D721Med (cell line): ENCODE measurements around the gene PGS1.

ENCODE experiments used
- DNase-seq: peaks from one replicate; pipeline ENCODE4 v3.0.0; 2011; ENCODE audit warnings: low spot score; ENCODE audit not compliant: insufficient read length
- FAIRE-seq: peaks from 2 replicates; lab custom pipeline; 2011; peaks lifted over from hg19 to GRCh38; lab: Jason Lieb, UNC
- TF ChIP-seq, protein P1 (sequence below): IDR thresholded peaks from 2 replicates; pipeline ENCODE4 v1.5.1; 2012; ENCODE audit warnings: mild to moderate bottlenecking, control low read depth; ENCODE audit not compliant: insufficient read depth; ENCODE audit errors: missing control alignments

The PGS1 gene

DNA sequence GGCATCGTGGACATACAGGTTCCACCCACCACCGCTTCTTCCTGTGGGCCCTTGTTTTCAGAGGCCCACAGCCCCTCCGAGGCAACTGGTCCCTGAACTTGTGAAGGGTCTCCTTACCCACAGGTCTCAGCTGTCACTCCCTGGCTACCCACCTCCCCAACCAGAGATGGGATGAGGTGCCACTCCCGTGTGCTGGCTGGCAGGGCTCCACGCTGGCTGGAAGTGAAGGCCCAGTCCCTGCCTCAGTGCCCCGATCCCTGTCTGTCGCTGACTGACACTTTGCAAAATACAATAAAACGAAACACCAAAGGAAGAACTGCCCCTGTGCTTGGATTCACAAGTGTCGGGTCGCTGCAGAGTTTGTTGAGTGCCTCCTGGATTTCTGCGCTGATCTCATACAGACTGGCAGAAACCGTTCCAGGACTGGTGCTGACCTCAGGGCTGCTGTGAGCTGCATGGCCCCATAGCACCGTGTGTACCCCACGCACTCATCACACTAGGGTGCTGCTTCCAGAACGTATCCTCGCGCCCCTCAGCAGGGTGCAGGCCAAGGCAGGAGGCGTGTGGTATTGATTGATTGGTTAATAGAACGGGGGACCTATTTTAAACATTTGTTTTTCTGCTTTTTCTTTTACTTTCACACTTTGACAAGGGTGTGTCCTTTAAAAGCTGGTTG, 57.0 kb downstream of the PGS1 start:
- TF ChIP-seq, protein P1, sequence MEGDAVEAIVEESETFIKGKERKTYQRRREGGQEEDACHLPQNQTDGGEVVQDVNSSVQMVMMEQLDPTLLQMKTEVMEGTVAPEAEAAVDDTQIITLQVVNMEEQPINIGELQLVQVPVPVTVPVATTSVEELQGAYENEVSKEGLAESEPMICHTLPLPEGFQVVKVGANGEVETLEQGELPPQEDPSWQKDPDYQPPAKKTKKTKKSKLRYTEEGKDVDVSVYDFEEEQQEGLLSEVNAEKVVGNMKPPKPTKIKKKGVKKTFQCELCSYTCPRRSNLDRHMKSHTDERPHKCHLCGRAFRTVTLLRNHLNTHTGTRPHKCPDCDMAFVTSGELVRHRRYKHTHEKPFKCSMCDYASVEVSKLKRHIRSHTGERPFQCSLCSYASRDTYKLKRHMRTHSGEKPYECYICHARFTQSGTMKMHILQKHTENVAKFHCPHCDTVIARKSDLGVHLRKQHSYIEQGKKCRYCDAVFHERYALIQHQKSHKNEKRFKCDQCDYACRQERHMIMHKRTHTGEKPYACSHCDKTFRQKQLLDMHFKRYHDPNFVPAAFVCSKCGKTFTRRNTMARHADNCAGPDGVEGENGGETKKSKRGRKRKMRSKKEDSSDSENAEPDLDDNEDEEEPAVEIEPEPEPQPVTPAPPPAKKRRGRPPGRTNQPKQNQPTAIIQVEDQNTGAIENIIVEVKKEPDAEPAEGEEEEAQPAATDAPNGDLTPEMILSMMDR, result no peak

DNA sequence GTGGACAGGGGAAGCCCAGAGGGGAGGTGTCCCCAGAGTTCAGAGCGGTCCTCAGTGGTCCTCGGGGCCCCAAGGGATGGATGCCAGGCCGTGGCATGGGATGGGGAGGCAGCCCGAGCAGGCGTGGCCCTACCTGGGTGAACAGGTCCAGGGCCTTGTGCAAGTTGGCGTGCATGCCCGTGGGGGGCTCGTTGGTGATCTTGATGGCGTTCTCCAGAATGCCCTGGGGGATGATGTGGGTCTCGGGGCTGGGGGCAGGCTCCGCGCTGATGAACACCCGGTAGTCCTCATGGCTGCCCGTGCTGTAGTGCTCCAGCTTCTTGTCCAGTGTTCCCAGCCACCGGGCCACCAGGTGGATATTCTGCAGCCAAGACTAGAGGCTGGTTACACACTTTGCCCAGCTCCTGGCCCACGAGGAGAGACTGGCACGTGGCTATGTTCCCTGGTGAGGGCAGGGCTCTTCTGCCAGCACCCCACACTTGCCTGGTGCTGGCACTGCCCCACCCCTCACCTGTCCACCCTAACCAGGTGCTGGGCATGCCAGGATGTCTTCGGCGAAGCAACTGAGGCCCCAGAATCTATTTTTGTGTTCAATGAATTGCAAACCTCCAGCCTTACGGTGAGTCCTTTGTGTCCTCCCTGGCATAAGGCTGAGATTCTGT, 59.2 kb downstream of the PGS1 start:
- TF ChIP-seq, protein P1, result no peak
- FAIRE-seq (no peak), DNase-seq (no peak)

More for the DNA sequence above, 57.0 kb downstream of the PGS1 start:
- DNase-seq (no peak), FAIRE-seq (no peak)

DNA sequence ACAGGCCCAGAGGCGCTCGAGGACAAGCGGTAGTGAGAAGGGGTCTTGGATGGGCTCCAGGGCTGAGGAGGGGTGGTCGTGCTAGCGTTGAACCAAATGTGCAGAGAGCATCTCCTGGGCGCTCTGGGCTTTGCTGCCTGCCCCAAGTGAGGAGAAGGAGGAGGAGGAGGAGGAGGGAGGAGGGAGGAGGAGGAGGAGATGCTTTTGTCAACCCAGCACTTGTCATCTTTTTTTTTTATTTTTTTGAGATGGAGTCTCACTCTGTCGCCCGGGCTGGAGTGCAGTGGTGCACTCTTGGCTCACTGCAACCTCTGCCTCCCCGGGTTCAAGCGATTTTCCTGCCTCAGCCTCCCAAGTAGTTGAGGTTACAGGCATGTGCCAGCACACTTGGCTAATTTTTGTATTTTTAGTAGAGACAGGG, 59.8 kb downstream of the PGS1 start:
- no peak for FAIRE-seq
- DNase-seq, result no peak
- TF ChIP-seq, protein P1, result no peak

DNA sequence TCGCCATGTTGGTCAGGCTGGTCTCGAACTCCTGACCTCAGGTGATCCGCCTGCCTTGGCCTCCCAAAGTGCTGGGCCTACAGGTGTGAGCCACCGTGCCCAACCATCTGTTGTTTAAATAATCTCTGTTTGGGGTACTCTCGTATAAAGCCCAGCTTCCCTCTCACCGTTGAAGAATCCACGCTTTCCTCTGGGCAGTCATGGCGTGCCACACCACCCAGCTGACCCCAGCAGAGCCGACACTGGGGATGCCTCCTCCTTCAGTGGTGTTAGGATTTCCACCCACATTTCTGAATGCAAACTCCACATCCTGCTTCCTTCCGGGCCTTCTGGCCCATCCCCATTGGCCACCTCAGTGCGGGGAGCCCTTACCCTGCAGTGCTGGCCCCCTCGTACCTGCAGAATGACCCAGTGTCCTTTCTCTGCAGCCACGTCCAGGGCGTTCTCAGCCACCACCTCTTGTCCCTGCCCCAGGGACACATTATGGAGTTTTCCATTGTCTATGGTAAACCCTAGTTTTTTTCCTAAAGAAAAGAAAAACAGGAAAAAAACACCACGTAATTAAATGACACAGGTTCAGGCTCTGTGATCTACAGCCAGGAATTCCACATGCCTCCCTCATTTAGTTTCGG, 60.4 kb downstream of the PGS1 start:
- FAIRE-seq (no peak), DNase-seq (no peak)
- TF ChIP-seq, protein P1, result no peak

- FAIRE-seq (no peak), DNase-seq (no peak)
- TF ChIP-seq, protein P1, result no peak
Measured at GRCh38 chr17:78441271-78441971, 63.0 kb downstream of the PGS1 start.

DNA sequence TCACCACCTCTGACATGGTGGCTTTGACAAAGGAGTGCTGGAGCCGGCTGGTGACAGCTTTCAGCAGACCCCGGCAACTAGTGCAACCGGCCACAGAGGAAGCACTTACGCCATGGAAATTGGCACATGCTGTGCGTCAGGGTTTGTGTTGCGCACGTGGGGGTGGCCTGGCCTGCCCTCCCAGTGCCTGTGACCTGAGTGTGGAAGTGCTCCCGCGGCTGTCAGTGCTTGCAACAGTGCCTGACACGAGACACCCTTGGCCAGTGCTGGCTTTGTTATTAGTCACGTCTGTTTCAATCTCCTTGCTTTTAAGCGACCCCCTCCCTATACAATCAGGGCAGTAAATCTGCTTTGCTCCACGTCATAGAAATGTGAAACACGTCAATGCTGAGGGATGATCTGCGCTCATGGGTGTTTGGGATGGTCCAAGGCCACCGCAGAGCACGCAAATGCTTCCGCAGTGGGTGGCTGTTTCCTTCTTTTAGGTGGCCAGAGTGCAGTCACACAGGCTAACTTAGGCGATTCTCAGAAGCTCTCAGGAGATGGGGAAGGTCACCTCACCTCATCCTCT, 64.3 kb downstream of the PGS1 start:
- FAIRE-seq, result no peak
- DNase-seq, result no peak
- TF ChIP-seq, protein P1, result no peak
